GM23338 (cell line): ENCODE data around the gene ACYP2. TPM values are rescaled to one million over a fixed set of nuclear protein-coding genes. Genes with fewer than 3 reads are reported as not detected.

ENCODE experiments used
- ATAC-seq: fragments of 200-7000 bp; cut with Tn5 transposase; 3 replicates; pipeline ENCODE4 v1.9.1; 2020
- DNase-seq: peaks from one replicate; pipeline ENCODE4 v3.0.0-alpha.2; 2015; ENCODE audit warnings: low spot score
- H2AFZ ChIP-seq: fragments of 200-600 bp; sonication (generic); 2 replicates; pipeline ENCODE4 v1.8.0; 2016; ENCODE audit warnings: antibody characterized with exemption, mild to moderate bottlenecking, moderate library complexity
- H3F3A ChIP-seq: fragments of 200-600 bp; sonication (generic); replicated peaks from 2 replicates; pipeline ENCODE4 v1.8.0; 2017; ENCODE audit warnings: antibody characterized with exemption, mixed run types, low read depth
- H3K27ac ChIP-seq: fragments of 200-600 bp; sonication (generic); 2 replicates; pipeline ENCODE4 v1.6.1; 2016; ENCODE audit warnings: low read depth
- H3K27me3 ChIP-seq: fragments of 200-600 bp; sonication (generic); 2 replicates; pipeline ENCODE4 v1.8.0; 2016; ENCODE audit warnings: mild to moderate bottlenecking, mixed run types, moderate library complexity; ENCODE audit not compliant: insufficient read depth
- H3K36me3 ChIP-seq: fragments of 200-600 bp; sonication (generic); 2 replicates; pipeline ENCODE4 v1.8.0; 2016; ENCODE audit warnings: mild to moderate bottlenecking; ENCODE audit not compliant: insufficient read depth
- H3K4me1 ChIP-seq: fragments of 200-600 bp; sonication (generic); 2 replicates; pipeline ENCODE4 v1.8.0; 2016; ENCODE audit warnings: mild to moderate bottlenecking, moderate library complexity; ENCODE audit not compliant: insufficient read depth
- H3K4me2 ChIP-seq: fragments of 200-600 bp; sonication (generic); 2 replicates; pipeline ENCODE4 v1.7.1; 2017; ENCODE audit warnings: mixed run types
- H3K4me3 ChIP-seq: fragments of 200-600 bp; sonication (generic); 2 replicates; pipeline ENCODE4 v1.6.1; 2016; ENCODE audit warnings: mixed run types
- H3K79me2 ChIP-seq: fragments of 200-600 bp; sonication (generic); replicated peaks from 2 replicates; pipeline ENCODE4 v1.8.0; 2017; ENCODE audit warnings: mild to moderate bottlenecking; ENCODE audit not compliant: insufficient read depth
- H3K9me2 ChIP-seq: fragments of 200-600 bp; sonication (generic); 2 replicates; pipeline ENCODE4 v1.8.0; 2017; ENCODE audit not compliant: insufficient read depth
- H4K20me1 ChIP-seq: fragments of 200-600 bp; sonication (generic); replicated peaks from 2 replicates; pipeline ENCODE4 v1.8.0; 2017; ENCODE audit warnings: mild to moderate bottlenecking; ENCODE audit not compliant: insufficient read depth
- H3K27ac Mint-ChIP-seq: 2 replicates; pipeline ENCODE4 v1.8.0; 2020; ENCODE audit warnings: inconsistent platforms, mild to moderate bottlenecking, moderate library complexity, mixed read lengths
- H3K27me3 Mint-ChIP-seq: 3 replicates; pipeline ENCODE4 v1.8.0; 2022; ENCODE audit warnings: low read depth, mild to moderate bottlenecking, moderate library complexity, mixed read lengths, inconsistent platforms; ENCODE audit not compliant: insufficient read depth, poor library complexity
- H3K36me3 Mint-ChIP-seq: 3 replicates; pipeline ENCODE4 v1.8.0; 2021; ENCODE audit warnings: low read depth, mild to moderate bottlenecking, inconsistent platforms, moderate library complexity, mixed read lengths
- H3K4me1 Mint-ChIP-seq: 3 replicates; pipeline ENCODE4 v1.8.0; 2020; ENCODE audit warnings: mild to moderate bottlenecking, inconsistent platforms, mixed read lengths
- H3K4me3 Mint-ChIP-seq: 3 replicates; pipeline ENCODE4 v1.8.0; 2021; ENCODE audit warnings: moderate library complexity, mild to moderate bottlenecking, inconsistent platforms, mixed read lengths
- H3K9me3 Mint-ChIP-seq: 3 replicates; pipeline ENCODE4 v1.8.0; 2020; ENCODE audit warnings: moderate library complexity, mild to moderate bottlenecking, inconsistent platforms, mixed read lengths
- CREB1 ChIP-seq: fragments of 250-450 bp; sonication (Bioruptor Pico); IDR thresholded peaks from 2 replicates; pipeline ENCODE4 v1.5.0; 2020; ENCODE audit warnings: low read depth, mild to moderate bottlenecking, moderate library complexity
- CTCF ChIP-seq, 2 experiments: fragments of 200-600 bp in 1 of 2; sonication (generic) in 1 of 2; conservative IDR thresholded peaks; 2 replicates each; pipeline versions ENCODE4 v1.5.1 to v1.6.1; 2016 to 2017; ENCODE audit warnings: antibody characterized with exemption in 2 of 2, low read depth in 2 of 2, mild to moderate bottlenecking in 2 of 2, moderate library complexity in 1 of 2
- ETS1 ChIP-seq: IDR thresholded peaks from 2 replicates; pipeline ENCODE4 v1.6.1; 2016; ENCODE audit warnings: antibody characterized with exemption
- EZH2 ChIP-seq: fragments of 200-600 bp; sonication (generic); IDR thresholded peaks from one replicate; pipeline ENCODE4 v1.8.0; 2017; ENCODE audit warnings: antibody characterized with exemption, mild to moderate bottlenecking, low read depth; ENCODE audit not compliant: unreplicated experiment
- EZH2phosphoT487 ChIP-seq: fragments of 200-600 bp; sonication (generic); IDR thresholded peaks from one replicate; pipeline ENCODE4 v1.8.1; 2018; ENCODE audit warnings: antibody characterized with exemption; ENCODE audit not compliant: unreplicated experiment
- JUNB ChIP-seq: IDR thresholded peaks from one replicate; pipeline ENCODE4 v1.6.1; 2016; ENCODE audit warnings: antibody characterized with exemption; ENCODE audit not compliant: unreplicated experiment
- NANOG ChIP-seq: IDR thresholded peaks from 2 replicates; pipeline ENCODE4 v1.6.1; 2016; ENCODE audit warnings: antibody characterized with exemption, borderline replicate concordance
- POLR2AphosphoS5 ChIP-seq: IDR thresholded peaks from 2 replicates; pipeline ENCODE4 v1.6.1; 2016; ENCODE audit warnings: antibody characterized with exemption, low read depth
- REST ChIP-seq: IDR thresholded peaks from one replicate; pipeline ENCODE4 v1.6.1; 2018; ENCODE audit warnings: antibody characterized with exemption; ENCODE audit not compliant: unreplicated experiment
- STAT1 ChIP-seq: IDR thresholded peaks from one replicate; pipeline ENCODE4 v1.6.1; 2016; ENCODE audit warnings: antibody characterized with exemption; ENCODE audit not compliant: unreplicated experiment
- ZNF114 ChIP-seq: fragments of 250-450 bp; sonication (Bioruptor Pico); IDR thresholded peaks from 2 replicates; pipeline ENCODE4 v1.5.0; 2020; ENCODE audit warnings: mild to moderate bottlenecking, moderate library complexity
- ZNF331 ChIP-seq: fragments of 250-450 bp; sonication (Bioruptor Pico); IDR thresholded peaks from 2 replicates; pipeline ENCODE4 v1.5.0; 2020; ENCODE audit warnings: low read depth, mild to moderate bottlenecking, moderate library complexity
- polyA plus RNA-seq: library from polyadenylated mRNA; unstranded; fragments of >200 nt; fragmentation: Nextera tagmentation; extraction: Ambion mirVana; gene quantifications from 2 replicates; pipeline ENCODE4 v1.2.1, GENCODE V29; 2016
- total RNA-seq: library from RNA; depleted of rRNA; stranded (reverse); fragments of >200 nt; shearing (Covaris generic); gene quantifications from 2 replicates; pipeline ENCODE4 v1.2.3, GENCODE V29; 2014
- TF ChIP-seq, protein P1 (sequence below): fragments of 250-450 bp; sonication (Bioruptor Pico); IDR thresholded peaks from 2 replicates; pipeline ENCODE4 v1.5.0; 2020; ENCODE audit warnings: mild to moderate bottlenecking, moderate library complexity

The ACYP2 gene
- total and polyA plus RNA-seq, 2 experiments from 2014 or later, result 2.3 to 15.5 TPM

- no peaks in the 10 kb centered on the region for H3K4me1 ChIP-seq
- Mint-ChIP-seq H3K27me3 (peaks cover 3% of the 10 kb centered on the region), H3K9me3 (no peaks in the 10 kb centered on the region), H3K4me3 (no peak overlapping the region), H3K36me3 (no peaks in the 10 kb centered on the region), H3K4me1 (no peaks in the 10 kb centered on the region), H3K27ac (no peak overlapping the region)
- no peaks in the 10 kb centered on the region for H3K27me3 ChIP-seq
- no peak for DNase-seq
- no peaks in the 10 kb centered on the region for H3K9me2 ChIP-seq
- H3K79me2 ChIP-seq, result no peaks in the 10 kb centered on the region
- no peaks in the 10 kb centered on the region for H3F3A ChIP-seq
- no peak for ATAC-seq
- H3K4me3 ChIP-seq, result no peak overlapping the region
- H2AFZ ChIP-seq, result no peak overlapping the region
- no peak overlapping the region for H3K27ac ChIP-seq
- no peaks in the 10 kb centered on the region for H3K36me3 ChIP-seq
- no peak overlapping the region for H3K4me2 ChIP-seq
- TF ChIP-seq POLR2AphosphoS5 (no peak), JUNB (no peak), CTCF (conservative IDR thresholded peaks at IDR 0.05; ENCODE audit: low read depth in 2 of 2) (no peak), ZNF331 (CRISPR knock-in tag) (no peak), ETS1 (no peak), REST (no peak), NANOG (no peak), STAT1 (no peak), ZNF114 (CRISPR knock-in tag) (no peak), EZH2phosphoT487 (no peak), EZH2 (no peak), CREB1 (CRISPR knock-in tag) (no peak)
- TF ChIP-seq, protein P1, sequence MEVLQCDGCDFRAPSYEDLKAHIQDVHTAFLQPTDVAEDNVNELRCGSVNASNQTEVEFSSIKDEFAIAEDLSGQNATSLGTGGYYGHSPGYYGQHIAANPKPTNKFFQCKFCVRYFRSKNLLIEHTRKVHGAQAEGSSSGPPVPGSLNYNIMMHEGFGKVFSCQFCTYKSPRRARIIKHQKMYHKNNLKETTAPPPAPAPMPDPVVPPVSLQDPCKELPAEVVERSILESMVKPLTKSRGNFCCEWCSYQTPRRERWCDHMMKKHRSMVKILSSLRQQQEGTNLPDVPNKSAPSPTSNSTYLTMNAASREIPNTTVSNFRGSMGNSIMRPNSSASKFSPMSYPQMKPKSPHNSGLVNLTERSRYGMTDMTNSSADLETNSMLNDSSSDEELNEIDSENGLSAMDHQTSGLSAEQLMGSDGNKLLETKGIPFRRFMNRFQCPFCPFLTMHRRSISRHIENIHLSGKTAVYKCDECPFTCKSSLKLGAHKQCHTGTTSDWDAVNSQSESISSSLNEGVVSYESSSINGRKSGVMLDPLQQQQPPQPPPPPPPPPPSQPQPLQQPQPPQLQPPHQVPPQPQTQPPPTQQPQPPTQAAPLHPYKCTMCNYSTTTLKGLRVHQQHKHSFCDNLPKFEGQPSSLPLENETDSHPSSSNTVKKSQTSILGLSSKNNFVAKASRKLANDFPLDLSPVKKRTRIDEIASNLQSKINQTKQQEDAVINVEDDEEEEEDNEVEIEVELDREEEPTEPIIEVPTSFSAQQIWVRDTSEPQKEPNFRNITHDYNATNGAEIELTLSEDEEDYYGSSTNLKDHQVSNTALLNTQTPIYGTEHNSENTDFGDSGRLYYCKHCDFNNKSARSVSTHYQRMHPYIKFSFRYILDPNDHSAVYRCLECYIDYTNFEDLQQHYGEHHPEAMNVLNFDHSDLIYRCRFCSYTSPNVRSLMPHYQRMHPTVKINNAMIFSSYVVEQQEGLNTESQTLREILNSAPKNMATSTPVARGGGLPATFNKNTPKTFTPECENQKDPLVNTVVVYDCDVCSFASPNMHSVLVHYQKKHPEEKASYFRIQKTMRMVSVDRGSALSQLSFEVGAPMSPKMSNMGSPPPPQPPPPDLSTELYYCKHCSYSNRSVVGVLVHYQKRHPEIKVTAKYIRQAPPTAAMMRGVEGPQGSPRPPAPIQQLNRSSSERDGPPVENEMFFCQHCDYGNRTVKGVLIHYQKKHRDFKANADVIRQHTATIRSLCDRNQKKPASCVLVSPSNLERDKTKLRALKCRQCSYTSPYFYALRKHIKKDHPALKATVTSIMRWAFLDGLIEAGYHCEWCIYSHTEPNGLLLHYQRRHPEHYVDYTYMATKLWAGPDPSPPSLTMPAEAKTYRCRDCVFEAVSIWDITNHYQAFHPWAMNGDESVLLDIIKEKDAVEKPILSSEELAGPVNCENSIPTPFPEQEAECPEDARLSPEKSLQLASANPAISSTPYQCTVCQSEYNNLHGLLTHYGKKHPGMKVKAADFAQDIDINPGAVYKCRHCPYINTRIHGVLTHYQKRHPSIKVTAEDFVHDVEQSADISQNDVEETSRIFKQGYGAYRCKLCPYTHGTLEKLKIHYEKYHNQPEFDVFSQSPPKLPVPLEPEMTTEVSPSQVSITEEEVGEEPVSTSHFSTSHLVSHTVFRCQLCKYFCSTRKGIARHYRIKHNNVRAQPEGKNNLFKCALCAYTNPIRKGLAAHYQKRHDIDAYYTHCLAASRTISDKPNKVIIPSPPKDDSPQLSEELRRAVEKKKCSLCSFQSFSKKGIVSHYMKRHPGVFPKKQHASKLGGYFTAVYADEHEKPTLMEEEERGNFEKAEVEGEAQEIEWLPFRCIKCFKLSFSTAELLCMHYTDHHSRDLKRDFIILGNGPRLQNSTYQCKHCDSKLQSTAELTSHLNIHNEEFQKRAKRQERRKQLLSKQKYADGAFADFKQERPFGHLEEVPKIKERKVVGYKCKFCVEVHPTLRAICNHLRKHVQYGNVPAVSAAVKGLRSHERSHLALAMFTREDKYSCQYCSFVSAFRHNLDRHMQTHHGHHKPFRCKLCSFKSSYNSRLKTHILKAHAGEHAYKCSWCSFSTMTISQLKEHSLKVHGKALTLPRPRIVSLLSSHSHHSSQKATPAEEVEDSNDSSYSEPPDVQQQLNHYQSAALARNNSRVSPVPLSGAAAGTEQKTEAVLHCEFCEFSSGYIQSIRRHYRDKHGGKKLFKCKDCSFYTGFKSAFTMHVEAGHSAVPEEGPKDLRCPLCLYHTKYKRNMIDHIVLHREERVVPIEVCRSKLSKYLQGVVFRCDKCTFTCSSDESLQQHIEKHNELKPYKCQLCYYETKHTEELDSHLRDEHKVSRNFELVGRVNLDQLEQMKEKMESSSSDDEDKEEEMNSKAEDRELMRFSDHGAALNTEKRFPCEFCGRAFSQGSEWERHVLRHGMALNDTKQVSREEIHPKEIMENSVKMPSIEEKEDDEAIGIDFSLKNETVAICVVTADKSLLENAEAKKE, result no peak
- no peaks in the 10 kb centered on the region for H4K20me1 ChIP-seq
Observed at GRCh38 chr2:54067851-54068375, 47.5 kb upstream of the ACYP2 start.
